Thyroid gland (tissue), 4 donors: ENCODE measurements around the gene PARP6. TPM values are rescaled to one million over a fixed set of nuclear protein-coding genes. Genes with fewer than 3 reads are reported as not detected.

Experiments used
- DNase-seq, 2 donors: peaks; one replicate each; pipeline ENCODE4 v3.0.0-alpha.2; 2019
- H3K27ac ChIP-seq, 3 donors: fragments of 200-600 bp; sonication (generic); 1 replicate in 2 of 3; 2 replicates in 1 of 3; pipeline ENCODE4 v1.5.1; 2016 to 2019; ENCODE audit warnings: mild to moderate bottlenecking in 1 of 3, moderate library complexity in 1 of 3
- H3K27me3 ChIP-seq: fragments of 200-600 bp; sonication (generic); one replicate; pipeline ENCODE4 v1.5.1; 2019
- H3K36me3 ChIP-seq, 2 donors: fragments of 200-600 bp; sonication (generic); one replicate each; pipeline ENCODE4 v1.5.1; 2016 to 2019
- H3K4me1 ChIP-seq, 2 donors: fragments of 200-600 bp; sonication (generic); one replicate each; pipeline ENCODE4 v1.5.1; 2017 to 2019
- H3K4me3 ChIP-seq, 3 donors: fragments of 200-600 bp; sonication (generic); replicated peaks in 1 of 3; 1 replicate in 2 of 3; 2 replicates in 1 of 3; pipeline ENCODE4 v1.5.1; 2016; ENCODE audit warnings: mild to moderate bottlenecking in 1 of 3
- H3K9me3 ChIP-seq: fragments of 200-600 bp; sonication (generic); one replicate; pipeline ENCODE4 v1.5.1; 2017
- CTCF ChIP-seq, 6 experiments: fragments of 200-600 bp in 3 of 6; fragments of 450-650 bp in 3 of 6; sonication (generic) in 3 of 6; IDR thresholded peaks; one replicate each; pipeline ENCODE4 v1.5.1; 2016 to 2019; ENCODE audit warnings: antibody characterized with exemption in 6 of 6, mild to moderate bottlenecking in 2 of 6, inconsistent platforms in 1 of 6, moderate library complexity in 1 of 6
- POLR2A ChIP-seq, 2 donors: fragments of 450-650 bp; IDR thresholded peaks; one replicate each; pipeline ENCODE4 v1.6.1; 2017; ENCODE audit warnings: antibody characterized with exemption in 2 of 2, mild to moderate bottlenecking in 2 of 2, moderate library complexity in 1 of 2
- WGBS, 2 donors: methylation state at CpG; one replicate each; pipeline ENCODE4 v1.1.5; 2017; 5-methylcytosine and 5-hydroxymethylcytosine counted together
- intact Hi-C: fragments of 100-400 bp; cut with DNase I; formaldehyde crosslinking; loops from one replicate; pipeline ENCODE4 v1.15.1; 2023
- total RNA-seq, 4 donors: library from RNA; depleted of rRNA; stranded (reverse); fragments of >200 nt; gene quantifications; one replicate each; pipeline ENCODE4 v1.2.3, GENCODE V29; 2016

Gene PARP6
- total RNA-seq, 4 donors from 2014 or later = 54.2 to 98.0 (median 70.4) TPM

- intact Hi-C loops = no loop called here
- Histone ChIP-seq H3K4me1 (peaks cover 6 to 31% of the 10 kb centered on the region in 2 donors), H3K27me3 (no peaks in the 10 kb centered on the region), H3K9me3 (no peaks in the 10 kb centered on the region), H3K36me3 (peaks cover 27 to 31% of the 10 kb centered on the region in 2 donors), H3K27ac (no peak overlapping the region), H3K4me3 (no peak overlapping the region)
- TF ChIP-seq CTCF (IDR thresholded peaks at IDR 0.05) (no peak), POLR2A (IDR thresholded peaks at IDR 0.05) (no peak)
- DNase-seq = no peak
- WGBS, 2 donors = 57 to 83% methylated on average over 2 of the region's 2 CpGs
Observed at GRCh38 chr15:72199205-72199515, 73.2 kb downstream of the PARP6 start.

- Histone ChIP-seq H3K9me3 (no peaks in the 10 kb centered on the region), H3K27ac (no peak overlapping the region), H3K27me3 (no peaks in the 10 kb centered on the region), H3K36me3 (peaks cover 24 to 31% of the 10 kb centered on the region in 2 donors), H3K4me3 (no peak overlapping the region), H3K4me1 (peaks cover 6 to 25% of the 10 kb centered on the region in 2 donors)
- WGBS, 2 donors = 86 to 96% methylated on average over 9 to 10 of the region's 11 CpGs
- intact Hi-C loops = no loop called here
- no peak for TF ChIP-seq CTCF (IDR thresholded peaks at IDR 0.05)
- TF ChIP-seq POLR2A (IDR thresholded peaks at IDR 0.05) = no peak
- DNase-seq = no peak
Observed at GRCh38 chr15:72198356-72199204, 73.8 kb downstream of the PARP6 start.

- Histone ChIP-seq H3K4me3 (peak within 1 kb of the TSS; percentile 2 to 53 (median 6)), H3K36me3 (peaks cover 24 to 26% of the 10 kb centered on the region in 2 donors), H3K27ac (peak within 1 kb of the TSS in 2 of 3 donors; percentile 7 to 47), H3K9me3 (no peaks in the 10 kb centered on the region), H3K27me3 (no peaks in the 10 kb centered on the region), H3K4me1 (peaks cover 0 to 18% of the 10 kb centered on the region in 2 donors)
- TF ChIP-seq CTCF (IDR thresholded peaks at IDR 0.05) (peak in 1 of 6 experiments; percentile 30), POLR2A (IDR thresholded peaks at IDR 0.05) (peak in 1 of 2 donors; percentile 57)
- 20 to 24% methylated on average over 25 to 26 of the region's 83 CpGs for WGBS, 2 donors
- DNase-seq = peak; percentile 64 to 66
- intact Hi-C loops = no loop called here
Observed at GRCh38 chr15:72197460-72198355, 74.6 kb downstream of the PARP6 start, which contains the start of gene GRAMD2A. TSS of gene GRAMD2A (minus strand) at chr15:72197787.

- peak overlapping the region; percentile 2 to 53 (median 6) for H3K4me3 ChIP-seq
- TF ChIP-seq POLR2A (IDR thresholded peaks at IDR 0.05) (no peak), CTCF (IDR thresholded peaks at IDR 0.05) (no peak)
- no peaks in the 10 kb centered on the region for H3K27me3 ChIP-seq
- peaks cover 19 to 20% of the 10 kb centered on the region in 2 donors for H3K36me3 ChIP-seq
- WGBS, 2 donors = 11 to 17% methylated on average over 16 to 29 of the region's 35 CpGs
- peaks cover 0 to 22% of the 10 kb centered on the region in 2 donors for H3K4me1 ChIP-seq
- H3K9me3 ChIP-seq = no peaks in the 10 kb centered on the region
- no peak for DNase-seq
- intact Hi-C loops = no loop called here
- H3K27ac ChIP-seq = peak overlapping the region in 2 of 3 donors; percentile 7 to 47
Observed at GRCh38 chr15:72197041-72197459, 75.3 kb downstream of the PARP6 start.
